GM21528 (cell line): ENCODE results near the gene VWA2.
"Not testable (repeated sequence)": the region's sequence is repeated elsewhere in the genome, so short reads cannot be mapped to it uniquely, and the experiment has no call there.

Source experiments
- ATAC-seq: cut with Tn5 transposase; IDR thresholded peaks from one replicate; pipeline ENCODE4 v1.9.1; 2021; ENCODE audit warnings: mild to moderate bottlenecking, moderate library complexity; ENCODE audit not compliant: unreplicated experiment, low FRiP score

Gene VWA2

DNA sequence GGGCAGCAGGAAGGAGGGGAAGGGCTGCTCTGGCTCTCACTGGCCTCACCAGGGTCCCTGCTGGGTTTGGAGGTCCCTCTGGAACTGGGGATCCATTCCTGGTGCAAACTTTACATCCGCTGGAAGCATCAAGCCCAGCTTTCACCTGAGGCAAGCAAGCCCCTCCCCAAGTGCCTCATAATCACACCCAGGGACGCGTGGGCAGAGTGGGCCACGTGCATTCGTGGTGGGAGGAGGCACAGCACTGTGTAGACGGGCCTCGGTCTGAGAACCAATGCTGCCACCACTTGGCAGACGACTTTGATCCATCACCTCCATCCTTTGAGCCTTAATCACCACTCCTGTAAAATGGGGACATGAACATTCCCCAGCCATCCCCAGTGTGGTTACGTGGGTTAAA, 74.1 kb downstream of the VWA2 start:
- no peak for ATAC-seq

DNA sequence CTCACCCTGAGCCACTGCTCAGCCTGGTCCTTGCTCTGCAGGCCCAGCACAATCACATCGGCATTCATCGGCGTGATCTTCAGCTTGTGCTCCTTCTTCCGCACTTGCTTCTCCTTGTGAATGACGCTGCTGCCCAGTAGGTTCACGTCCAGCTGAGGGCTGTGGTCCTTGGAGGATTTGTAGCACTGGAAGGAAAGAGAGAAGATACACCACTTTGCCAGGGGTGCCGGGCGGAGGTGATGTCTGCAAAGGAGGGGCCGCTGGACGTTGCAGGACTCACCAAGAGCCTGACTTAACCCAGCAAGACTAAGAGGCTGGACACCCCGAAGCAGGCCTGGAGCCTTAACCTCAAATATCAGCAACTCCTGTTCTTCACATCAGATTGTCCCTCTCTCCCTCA, 74.8 kb downstream of the VWA2 start:
- ATAC-seq = no peak

DNA sequence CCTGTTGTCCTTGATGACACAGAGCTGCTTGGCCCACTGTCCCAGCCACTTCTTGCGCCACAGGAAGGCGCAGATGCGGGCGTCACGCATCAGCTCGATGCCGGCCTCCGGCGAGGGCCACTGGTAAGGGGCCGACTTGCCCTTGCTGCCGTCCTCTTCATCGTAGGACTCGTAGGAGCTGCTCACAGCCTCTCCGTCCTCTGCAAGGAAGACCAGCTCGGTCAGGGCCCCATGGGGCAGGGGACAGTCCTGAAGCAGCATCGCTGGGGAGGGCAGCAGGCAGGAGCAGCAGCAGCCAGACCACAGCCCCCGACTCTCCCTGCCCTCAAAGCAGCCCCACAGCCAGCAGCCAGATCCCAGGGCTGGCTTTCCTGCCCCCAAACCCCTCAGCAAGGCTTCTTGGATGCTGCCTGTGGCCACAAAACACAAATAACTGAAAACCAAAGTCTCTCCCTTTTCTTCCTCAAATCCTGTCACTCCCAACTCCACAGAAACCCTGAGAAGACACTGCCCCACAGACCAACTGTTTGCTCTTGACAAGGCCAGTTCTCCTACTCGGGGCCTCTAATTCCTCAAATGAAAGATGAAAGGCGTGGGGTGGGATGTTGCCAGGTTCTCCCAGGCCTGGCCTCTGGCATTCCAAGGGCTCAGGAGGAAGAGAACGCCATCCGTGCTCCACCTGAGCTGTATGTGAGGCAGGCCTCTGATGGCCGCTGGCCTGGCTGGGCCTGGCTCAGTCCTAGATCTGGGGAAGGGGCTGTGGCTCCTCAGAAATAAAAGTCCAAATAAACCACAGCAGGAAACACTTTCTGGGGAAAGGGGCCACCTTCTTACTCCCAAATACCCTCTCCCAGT, 76.7 kb downstream of the VWA2 start:
- no peak for ATAC-seq

DNA sequence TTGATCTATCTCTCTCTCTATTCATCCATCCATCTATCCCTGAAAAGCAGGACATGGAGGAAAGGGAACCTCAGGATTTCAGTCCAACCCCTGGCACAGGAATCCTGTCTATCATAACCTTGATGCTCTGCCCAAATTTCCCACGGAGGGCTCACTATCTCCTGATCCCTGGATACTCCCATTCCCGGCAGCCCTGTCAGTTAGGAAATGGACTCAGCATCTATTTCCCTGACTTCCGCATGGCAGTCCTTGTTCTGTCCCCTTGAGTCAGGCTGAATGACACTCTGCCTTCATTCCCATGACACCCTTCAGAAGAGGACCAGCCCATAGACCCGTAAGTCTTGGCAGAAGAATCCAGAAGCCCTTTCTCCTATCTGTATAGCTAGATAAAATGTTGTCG, 77.7 kb downstream of the VWA2 start:
- ATAC-seq = no peak

DNA sequence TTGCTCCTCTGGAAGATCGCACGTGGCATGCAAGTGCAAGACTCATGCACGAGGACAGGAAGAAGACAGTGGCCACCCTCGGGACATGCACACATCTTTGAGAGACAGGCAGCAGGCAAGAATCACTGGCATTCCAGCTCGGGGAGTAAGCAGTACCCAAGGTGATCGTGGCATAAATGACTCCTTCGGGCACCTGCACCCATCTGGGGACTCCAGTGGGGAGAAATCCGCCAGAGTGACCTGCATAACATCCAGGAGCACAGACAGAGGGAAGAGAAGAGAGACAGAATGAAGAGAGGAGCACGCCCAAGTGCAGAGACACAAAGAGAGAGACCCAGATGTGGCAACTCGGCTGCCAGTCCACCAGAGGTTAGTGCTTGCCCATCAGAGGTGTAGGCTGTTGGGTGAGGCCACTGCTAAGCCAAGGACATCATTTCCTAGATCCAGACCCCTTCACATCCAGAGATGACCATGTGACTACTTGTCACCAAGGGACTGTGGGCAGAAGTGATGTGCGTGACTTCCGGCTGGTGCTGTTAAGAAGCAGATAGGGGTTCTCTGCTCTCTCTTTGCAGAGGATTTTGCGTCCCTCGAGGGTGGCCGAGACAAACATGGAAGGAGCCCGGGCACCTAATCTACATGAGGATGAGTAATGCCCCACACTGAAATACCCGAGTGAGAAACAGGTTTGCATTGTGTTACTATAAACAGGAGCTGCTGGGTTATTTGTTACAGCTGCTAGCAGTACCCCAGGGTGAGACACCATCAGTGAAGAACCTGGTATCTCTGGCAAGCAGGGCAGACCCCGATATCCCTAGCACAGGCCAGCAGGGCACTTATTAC, 80.6 kb downstream of the VWA2 start:
- no peak for ATAC-seq

DNA sequence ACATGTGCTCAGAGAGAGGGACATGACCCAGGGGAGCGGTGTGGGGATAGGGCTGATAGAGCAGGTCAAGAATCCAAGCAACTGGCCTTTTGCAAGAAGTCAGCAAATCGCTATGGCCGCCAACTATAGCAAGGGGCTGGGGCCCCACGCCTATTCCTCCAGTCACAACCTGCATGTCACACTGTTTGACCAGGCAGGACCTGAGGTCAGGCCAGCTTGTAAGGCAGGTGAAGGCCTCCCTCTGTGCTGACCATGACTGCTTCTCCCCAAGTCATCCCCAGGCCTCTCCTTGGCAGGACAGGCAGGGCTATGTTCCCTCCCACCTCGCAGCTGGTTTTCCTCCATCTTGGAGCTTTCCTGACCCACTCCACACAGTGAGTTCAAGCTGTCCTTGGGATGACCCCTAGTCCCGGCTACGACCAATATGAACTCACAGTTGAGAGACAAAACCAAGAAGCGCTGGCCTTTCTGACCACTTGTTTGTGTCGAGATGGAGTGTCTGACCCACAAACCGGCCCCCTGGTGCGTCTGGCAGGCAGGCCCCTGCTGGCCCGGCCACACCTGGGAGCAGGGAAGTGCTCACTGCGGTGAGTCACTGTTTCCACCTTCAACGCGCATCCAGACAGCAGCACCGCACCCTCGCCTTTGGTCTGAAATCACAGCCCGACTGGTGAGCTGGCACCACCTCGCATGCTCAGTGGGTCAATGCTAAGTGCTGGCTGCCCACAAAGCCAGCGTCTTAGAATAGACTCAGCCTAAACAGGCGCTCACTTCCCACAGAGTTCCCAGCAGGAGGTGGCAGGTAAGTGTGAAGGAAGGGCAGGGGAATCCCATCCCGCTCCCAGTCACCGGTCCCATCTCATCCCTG, 81.4 kb downstream of the VWA2 start:
- no peak for ATAC-seq

DNA sequence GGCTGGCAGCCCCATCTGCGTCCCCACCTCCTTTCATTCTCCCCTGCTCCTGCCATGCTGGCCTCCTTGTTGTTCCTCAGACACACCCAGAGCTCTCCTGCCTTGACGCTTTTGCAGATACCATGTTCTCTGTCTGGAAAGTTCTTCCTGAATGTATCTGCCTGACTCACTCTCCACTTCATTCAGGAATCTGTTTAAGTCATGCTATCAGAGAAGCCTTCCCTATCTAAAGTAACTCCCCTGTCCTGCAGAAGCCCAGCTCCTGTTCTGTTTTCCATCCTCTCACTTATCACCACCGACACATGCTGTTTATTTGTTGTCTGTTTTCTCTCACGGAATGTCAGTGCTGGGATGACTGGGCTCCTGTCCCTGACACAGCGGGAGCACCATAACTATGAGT, 83.3 kb downstream of the VWA2 start:
- ATAC-seq = no peak

DNA sequence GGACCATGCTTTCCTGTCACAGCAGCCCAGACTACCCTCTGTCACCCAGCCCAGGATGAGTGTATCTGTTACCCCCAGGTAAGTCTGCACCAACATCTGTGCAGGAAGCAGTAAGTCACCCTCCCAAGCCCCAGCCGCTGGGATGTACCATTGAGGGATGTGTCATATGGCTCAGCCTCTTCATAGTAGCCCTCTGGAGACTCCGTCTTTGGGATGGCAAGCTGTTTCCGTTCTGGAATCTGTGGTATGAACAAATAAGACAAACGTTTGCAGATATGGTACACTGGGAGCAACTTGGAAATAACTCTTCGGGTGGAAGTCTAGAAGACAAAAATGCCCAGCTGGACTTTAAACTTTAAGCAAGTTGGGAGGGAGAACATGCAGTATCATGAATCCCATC, 84.0 kb downstream of the VWA2 start:
- no peak for ATAC-seq

DNA sequence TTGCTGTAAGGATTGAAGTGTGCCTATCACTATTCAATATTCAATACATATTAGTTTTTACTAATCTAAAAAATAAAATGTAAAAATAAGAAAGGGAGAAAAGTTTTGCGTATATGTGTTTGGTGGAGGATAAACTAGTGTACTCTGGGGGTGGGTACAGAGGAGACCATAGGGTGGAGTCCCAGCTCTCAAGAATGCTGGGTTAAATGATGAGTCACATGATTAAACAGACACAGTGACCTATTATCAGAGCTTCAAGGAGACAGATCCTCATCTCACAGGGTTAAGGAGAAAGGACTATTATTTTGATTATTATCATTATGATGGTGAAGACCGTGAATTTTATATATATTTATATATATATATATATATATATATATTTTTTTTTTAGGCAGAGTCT, 87.7 kb downstream of the VWA2 start:
- ATAC-seq = no peak

DNA sequence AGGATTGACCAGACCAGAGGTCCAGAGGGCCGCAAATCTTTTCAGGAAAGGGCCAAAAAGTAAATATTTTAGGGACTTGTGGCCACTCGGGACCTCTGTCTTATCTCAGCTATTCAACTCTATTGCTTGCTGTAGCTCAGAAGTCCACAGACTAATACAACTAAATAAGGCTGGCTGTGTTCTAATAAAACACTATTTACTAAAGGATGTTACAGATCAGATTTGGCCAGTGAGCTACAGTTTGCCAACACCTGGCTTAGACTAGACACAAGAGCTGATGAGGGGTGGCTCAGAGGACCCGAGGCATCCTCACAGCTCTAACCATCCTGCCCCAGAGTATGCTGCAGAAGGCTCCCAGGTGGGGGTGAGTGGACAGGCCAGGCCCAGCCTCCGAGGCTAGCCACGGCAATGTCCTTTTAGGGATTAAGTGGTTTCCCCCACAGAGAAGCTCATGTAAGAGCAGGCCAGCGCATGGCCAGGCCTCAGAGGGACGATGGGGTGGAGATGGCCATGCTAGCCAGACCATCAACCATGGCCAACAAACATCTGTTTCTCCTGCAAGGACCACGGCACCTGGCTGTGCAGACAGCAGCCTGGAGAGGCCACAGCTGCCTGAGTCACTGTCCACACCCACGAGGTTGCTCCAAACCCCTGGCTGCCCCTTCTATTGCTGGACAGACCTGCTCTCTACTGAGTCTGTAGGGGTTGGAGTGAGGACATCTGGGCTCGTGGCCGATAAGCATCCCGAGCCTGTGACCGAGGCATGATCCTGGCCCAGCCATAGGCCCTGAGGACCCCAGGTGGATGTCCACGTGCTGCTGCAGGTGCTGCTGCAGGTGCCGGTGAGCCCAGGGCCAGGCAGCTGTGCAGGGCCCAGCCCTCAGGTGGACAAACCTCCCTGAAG, 88.7 kb downstream of the VWA2 start:
- no peak for ATAC-seq

DNA sequence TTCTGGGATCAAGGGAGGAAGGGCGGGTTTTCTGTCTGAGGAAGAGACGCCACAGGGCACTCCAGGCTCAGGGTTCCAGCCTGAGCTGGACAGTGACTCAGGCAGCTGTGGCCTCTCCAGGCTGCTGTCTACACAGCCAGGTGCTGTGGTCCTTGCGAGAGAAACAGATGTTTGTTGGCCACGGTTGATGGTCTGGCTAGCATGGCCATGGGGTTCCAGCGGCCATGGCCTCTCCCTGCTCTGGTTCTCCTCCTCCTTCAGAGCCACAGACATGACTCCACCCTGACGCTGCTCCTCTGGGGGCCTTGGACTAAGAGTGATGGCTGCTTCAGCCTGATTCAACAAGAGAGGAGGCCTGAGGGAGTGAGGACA, 89.4 kb downstream of the VWA2 start:
- ATAC-seq = no peak

DNA sequence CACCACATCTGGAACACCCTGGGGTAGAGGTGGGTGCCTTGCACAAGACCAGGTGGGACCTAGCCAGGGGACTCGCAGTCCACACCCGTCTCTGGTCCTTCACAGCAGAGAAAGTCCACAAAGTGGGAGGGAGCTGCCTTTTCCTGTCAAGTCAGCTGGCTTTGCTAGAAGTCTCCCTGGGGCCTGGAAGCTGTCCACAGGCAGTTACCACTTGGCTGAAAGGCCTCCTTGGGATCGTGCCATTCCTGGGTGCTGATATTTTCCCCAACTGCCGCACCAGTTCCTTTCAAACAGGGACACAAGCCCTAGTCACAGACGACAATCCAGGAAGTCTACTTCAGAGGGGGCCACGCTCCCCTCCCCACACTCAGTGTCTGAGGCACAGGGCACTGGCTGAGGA, 89.8 kb downstream of the VWA2 start:
- no peak for ATAC-seq

DNA sequence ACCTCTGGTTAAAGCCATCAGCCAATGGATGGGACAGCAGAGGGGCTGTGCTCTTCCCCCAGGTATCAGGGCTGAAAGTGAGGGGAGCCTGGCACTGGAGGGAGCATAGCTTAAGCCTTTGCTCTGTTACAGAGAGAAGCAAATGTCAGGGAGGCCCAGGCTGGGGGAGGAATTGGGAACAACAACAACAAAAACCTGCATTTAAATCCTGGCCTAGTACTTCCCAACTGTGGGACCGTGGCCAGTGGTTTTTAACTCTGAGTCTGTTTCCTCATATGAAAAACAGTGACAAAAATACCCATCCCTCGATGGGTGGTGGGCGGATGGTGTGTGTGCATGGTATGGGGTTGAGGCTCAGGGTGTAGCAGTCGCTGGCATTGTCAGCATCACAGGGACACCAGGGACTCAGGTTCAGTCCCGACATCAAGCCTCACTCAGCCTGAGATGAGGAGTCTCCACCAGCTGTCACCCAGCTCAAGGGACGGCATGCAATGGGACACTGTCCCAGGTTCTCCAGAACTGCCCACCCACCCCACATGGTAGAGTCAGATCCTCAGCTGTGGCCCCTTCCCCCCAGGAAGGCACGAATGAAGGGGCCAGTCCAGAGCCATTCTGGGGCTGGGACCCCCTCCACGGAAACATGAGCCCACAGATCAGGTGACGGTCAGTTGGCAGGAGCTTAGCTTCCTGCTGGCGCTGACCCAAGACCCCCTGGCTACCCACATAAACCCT, 90.7 kb downstream of the VWA2 start:
- no peak for ATAC-seq

DNA sequence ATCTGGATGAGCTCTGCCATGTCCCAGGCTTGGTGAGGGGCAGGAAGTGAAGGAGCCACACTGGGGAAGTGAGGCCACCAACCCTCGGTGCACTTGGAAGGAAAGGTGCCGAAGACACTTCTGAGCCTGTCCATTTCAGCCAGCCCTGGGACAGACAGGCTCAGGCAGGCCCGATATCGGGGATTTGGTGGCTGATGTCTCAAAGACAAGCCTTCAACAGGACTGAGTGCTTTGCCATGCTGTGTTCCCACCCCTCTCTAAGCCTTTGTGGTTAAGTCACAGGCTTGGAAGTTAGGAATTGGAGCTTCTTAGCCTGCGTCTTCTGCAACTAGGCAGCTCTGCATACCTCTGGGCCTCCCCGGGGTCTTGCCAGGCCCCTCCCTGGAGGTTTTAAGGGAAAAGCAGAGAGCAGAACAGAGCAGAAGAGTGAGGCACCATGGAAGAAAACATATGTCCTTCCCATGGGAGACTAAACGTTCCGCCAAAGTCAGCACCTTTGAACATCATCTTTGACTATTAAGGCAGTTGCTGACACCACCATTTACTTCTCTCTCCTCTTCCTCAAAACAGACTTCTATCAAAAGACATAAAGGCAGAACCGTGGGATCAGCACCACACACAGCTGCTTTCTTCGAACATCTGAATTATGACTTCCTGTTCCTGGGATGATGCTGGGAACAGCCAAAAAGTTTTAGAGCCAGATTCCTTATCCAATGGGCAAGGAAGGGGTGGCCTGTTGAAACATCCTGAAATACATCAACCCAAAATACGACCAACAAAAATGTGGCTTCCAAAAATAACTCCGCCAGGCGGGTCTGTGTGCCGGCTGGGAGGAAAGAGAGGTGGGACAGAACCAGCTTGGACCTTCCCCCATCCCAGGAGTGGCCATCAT, 93.5 kb downstream of the VWA2 start:
- no peak for ATAC-seq

DNA sequence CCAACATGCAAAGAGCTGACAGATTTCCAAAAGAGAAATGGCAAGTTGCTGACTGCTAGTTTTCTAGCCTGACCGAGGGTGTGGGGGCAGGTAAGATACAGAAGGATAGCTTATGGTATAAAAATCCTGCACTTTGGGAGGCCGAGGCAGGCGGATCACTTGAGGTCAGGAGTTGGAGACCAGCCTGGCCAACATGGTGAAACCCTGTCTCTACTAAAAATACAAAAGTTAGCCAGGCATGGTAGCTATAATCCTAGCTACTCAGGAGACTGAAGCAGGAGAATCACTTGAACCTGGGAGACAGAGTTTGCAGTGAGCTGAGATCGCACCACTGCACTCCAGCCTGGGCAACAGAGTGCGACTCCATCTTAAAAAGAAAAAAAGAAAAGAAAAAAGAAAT, 94.4 kb downstream of the VWA2 start:
- ATAC-seq = not testable (repeated sequence)

DNA sequence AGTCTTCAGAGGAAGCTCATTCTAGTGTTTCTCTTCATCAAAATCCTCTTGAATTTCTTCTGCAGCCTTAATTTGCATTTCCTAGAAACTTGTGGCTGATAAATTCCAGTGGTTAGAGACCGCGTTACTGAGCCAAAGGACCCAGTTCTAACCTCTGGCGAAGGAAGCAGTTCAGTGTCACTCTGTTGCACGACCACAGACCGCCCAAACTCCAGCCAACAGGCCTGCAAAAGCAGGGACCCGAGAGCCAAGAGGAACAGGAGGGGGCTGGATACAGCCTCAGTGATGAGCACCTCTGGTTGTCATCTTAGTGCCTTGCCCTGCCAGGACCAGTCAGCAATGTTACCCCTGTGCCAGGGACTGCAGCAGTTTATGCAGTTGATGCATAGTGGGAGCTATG, 95.2 kb downstream of the VWA2 start:
- ATAC-seq = no peak

DNA sequence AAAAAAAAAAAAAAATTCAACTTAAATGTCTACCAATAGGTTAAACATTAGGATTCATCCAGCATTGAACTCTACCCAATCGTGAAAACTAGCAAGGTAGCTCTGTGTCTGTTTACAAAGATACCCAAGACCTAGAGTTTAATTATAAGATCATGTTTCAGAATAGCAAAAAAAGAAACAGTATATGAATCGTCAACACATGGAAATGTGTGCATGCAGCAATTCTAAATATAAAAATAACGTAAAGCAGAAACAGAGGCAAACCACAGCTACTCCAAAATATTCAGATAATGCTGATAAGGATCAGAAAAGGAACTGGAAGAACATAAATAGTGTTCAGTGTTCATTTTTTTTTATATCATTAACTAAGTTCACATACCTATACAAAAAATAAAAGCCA, 96.6 kb downstream of the VWA2 start:
- ATAC-seq = no peak

DNA sequence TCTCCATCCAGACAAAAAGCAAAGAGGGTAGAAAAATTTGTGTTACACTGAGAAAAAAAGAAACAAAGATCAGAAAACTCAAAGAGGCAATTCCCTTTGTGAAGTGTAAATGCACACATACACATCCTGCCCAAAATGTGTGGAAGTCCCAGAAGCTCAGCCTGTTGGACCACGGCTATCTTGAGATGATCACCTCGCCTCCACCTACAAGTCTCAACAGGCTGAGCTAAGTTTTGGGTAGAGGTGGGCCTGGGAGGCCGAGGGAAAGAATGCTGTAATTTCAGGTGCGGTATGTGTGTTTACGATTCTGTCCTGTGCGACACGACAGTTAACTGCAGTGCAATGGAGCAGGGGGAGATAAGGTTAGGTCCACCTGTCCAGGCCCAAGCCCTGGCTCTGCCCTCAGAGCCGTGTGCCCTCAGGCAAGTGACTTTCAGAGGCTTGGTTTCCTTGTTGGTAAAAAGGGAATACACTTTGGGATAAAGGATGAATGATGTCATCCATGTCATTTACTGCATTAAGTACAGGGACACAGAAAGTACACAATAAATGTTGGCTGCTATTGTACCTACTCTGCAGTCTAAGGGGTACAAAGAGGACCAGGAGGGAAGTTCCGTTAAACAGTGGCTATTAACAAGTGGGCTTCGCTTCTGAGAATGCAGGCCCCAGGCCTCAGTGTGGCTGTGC, 97.9 kb downstream of the VWA2 start:
- no peak for ATAC-seq
